OCI-M1 (cell line): Measurements from ENCODE around the gene CDH11.

ENCODE experiments used
- DNase-seq: peaks from one replicate; lab custom pipeline; 2025; lab: John Stamatoyannopoulos, UW

The CDH11 gene, protein sequence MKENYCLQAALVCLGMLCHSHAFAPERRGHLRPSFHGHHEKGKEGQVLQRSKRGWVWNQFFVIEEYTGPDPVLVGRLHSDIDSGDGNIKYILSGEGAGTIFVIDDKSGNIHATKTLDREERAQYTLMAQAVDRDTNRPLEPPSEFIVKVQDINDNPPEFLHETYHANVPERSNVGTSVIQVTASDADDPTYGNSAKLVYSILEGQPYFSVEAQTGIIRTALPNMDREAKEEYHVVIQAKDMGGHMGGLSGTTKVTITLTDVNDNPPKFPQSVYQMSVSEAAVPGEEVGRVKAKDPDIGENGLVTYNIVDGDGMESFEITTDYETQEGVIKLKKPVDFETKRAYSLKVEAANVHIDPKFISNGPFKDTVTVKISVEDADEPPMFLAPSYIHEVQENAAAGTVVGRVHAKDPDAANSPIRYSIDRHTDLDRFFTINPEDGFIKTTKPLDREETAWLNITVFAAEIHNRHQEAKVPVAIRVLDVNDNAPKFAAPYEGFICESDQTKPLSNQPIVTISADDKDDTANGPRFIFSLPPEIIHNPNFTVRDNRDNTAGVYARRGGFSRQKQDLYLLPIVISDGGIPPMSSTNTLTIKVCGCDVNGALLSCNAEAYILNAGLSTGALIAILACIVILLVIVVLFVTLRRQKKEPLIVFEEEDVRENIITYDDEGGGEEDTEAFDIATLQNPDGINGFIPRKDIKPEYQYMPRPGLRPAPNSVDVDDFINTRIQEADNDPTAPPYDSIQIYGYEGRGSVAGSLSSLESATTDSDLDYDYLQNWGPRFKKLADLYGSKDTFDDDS

DNA sequence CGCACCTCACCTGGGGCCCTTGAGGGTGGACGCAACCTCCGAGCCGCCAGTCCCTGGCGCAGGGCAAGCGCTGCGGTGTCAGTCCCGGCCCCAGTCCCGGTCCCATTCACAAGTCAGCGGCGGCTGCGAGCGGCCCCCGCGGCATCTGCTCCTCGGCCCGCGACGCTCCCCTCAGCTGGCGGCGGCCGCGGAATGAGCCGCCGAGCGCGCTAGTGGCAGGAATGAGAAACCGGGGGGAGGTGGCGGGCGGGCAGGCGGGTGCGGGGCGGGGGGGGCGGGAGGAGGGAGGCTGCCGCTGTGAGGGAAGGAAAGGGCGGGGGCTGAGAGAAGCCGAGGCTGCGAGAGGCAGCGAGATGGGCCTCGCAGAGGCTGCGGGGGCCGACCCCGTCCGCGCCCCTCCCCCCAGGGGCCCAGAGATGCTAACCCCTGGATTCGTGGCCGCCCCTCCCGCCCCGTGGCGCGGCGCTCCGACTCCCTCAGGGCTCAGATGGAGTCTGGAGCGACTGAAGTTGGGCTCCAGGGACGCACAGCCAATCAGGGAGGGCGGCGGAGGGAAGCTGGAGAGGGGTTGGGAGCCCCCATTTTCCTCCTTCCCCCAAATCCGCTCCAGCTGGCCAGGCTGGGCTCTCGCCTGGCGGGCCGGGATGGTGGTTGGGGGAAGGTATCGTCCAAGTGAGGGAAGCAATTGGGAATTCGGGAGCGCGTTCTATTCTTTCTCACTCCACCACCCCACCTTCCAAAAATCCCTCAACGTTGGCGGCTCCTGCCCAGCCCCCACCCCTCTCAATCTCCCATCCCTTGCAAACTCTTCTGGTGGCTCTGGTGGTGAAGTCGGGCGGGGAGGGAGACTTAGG, at the start of gene CDH11:
Gene CDH11 (minus strand): TSS at position 194 of the 854 bp plus-strand sequence. CDS start 117,194 bp downstream, outside the sequence.
- DNase-seq = no peak

DNA sequence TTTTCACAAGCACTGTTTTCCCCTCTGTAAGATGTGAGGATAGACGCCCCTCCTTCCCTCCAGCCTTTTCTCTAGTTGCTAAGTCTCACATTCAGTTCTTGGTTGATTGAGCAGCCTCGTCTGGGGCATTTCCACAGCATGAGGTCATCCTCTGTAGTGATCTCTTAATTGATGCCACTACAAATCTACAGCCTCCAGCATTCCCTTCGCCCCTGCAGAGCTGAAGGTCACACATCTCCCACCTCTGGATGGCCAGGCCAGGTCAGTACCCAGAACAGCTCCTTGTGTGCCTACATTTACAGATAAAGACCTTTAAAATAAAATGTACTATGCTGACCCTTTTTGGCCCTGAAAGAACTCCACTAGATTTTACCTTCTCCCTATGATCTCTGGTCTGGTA, 32.5 kb upstream of the CDH11 start:
- DNase-seq = no peak

DNA sequence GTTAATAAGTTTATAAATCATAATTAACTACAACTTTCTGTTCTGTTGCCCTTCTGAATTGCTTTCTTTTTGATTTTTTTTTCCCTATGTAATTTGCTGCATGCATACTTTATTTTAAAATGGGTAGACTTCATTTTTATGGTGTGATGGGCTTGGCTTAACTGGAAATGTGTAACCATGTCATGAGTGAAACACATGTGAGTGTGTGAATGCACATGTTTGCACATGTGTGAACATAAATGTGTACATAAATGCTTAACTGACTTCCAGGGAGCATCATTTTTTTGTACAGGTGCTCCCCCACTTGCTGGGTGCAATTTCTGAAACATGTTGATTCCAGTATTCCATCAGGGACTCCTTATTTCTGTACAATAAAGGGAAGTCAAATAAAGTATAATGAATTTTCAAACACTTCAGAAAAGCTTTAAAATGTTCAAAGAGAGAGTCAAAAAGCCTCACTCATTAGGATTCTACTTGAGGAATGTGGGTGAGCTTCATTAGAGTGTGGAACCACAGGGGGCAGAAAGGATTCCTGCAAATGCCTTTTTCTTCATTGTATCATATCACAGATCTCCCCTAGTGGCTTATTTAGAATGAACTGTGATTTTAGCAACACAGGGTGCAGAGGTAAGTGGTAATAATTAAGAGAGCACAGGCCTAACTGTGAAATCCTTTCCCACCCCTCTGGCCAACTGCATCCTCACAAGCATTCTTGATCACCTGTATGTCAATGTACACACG, 31.7 kb upstream of the CDH11 start:
- no peak for DNase-seq

DNA sequence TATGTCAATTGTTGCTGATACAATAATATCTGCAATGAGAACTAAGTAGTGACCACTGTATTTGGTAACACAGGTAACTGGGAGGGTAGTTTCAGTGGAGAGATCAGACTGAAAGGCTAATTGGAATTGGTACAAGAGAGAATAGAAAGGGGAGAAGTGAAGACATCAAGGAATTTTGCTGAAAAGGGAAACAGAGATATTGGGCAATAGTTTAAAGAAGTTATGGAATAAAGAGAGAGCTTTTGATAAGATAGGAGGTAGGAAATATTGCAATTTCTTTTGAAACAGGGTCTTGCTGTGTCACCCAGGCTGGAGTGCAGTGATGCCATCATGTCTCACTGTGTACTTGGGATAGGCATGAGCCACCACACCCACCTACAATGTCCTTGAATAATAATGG, 26.9 kb upstream of the CDH11 start:
- no peak for DNase-seq

DNA sequence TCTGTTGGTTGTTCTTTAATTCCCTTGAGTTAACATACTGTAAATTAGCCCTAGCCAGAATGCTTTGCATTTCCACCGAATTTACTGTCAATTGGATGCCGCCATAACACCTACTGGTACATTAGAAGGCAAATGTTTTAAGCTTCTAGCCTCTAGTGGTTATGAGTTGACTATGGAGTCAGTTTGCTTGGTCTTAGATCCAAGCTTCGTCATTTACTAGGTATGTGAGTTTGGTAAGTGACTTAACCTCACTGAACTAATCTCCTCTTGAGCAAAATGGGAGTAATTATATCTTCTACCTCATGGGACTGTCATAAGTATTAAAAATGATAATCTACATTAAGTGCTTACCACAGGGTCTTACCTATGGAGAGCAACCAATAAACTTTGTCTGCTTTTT, 20.4 kb upstream of the CDH11 start:
- no peak for DNase-seq

DNA sequence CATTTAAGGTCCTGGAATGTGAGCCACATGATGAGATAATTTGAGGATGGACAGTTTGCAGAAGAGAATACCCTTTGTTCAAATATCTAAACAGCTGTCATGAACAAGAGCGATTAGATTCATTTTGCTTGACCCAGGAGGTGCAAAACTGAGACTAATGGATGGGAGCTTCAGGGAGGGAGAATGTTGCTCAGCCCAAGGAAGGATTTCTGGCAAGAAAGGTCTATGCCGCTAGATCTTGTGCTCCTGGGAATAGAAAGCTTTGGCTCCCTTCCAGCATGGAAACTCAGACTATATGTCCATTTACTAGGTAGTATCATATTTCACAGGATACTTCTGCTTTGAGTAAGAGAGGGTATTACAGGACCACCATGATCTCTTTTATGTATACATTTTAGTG, 14.8 kb upstream of the CDH11 start:
- DNase-seq = no peak

DNA sequence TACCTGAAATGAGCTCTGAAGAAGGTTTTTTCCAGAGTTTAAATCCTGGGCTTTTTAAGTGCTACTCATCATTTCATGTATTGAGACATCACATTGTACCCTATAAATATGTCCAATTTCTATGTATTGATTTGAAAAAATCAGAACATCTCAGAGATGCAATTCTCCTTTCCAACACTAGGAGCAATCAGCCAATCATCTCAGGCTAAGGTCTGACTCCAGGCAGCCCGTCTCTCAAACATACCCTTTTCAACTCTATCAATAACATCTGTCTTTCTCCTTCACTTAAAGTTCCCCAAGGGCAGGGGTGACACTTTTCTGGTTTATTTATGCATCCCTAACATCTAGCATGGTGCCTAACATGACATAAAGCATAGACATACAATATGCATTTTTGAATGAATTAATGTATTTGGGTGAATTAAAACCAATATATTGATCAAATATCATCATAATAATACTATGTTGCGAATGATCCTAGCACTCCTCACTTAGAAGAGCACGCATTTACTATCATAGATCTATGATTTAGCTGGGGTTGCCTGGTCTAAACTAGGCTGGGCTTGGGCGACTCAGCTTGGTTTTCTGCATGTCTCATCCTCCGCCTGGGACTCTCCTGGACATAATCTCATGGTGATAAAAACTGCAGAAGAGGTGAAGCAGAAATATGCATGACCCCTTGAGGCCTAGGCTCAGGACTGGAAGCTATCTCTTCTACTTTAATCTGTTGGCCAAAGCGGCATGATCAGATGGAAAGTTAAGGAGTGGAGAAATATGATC, 5.2 kb upstream of the CDH11 start:
- DNase-seq = no peak

DNA sequence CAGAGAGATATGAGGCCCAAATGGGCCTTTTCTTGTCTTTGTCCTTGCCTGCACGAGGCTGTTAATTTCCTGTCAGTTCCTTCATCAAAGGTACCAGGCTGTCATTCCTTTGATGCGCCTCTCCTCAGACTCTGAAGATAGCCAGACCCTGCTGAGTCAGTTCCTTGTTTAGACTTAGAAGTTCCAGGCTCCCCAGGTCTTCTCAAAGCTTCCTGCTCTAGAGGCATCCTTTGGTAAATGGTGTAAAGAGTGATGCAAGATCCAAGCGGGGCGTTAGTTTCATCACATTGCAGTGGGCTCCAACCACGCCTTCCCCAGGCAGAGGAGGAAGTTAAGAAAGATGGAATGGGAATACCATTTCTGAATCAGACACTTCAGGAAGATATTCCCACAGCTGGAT, 4.0 kb upstream of the CDH11 start:
- DNase-seq = no peak

DNA sequence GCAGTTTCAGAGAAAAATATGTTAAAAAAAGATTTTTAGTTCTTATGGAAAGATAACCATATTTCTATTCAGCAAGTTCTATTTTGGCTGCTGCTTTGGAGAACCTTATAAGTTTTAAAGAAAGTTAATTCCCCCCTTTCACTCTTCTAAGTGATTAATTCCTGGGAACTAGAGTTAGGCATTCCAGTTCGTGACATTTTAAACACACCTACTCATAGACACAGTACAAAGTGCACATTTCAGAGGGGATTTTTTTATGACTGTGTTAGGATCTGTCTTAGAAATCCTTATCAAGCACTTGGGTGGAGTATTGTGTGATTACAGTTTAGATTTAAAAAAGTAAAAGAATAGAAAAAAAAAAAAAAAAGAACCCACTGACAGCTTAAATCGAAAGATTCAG, 3.5 kb upstream of the CDH11 start:
- no peak for DNase-seq

DNA sequence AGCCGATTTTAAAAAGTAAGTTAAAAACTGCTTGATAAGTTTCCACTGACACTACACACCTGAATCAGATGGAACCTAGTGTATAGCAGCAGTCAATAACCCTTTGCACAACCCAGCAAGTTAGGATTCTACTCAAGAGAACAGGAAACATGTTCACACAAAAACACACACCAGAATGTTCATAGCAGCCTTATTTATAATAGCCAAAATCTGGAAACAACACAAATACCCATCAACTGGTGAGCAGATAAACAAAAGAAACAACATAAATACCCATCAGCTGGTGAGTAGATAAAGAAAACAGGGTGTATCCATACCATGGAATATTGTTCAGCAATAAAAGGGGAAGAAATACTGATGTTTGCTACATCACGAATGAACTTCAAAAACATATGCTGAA, 2.7 kb upstream of the CDH11 start:
- DNase-seq = no peak

DNA sequence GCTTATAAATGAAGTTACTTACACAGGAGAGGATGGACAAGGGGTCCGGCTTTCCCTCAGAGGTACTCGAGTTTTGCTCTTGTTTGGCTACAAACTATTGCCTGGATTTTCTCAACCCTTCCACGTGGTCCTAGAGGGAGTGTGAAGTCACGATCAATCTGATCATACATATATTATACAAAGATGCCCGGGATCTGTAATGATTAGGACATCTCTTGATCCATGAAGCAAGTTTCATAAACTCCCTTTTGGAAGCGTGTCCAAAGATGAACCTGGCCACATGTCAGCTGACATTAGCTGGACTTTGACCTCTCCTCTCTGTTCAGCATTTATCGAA, 2.3 kb upstream of the CDH11 start:
- no peak for DNase-seq

DNA sequence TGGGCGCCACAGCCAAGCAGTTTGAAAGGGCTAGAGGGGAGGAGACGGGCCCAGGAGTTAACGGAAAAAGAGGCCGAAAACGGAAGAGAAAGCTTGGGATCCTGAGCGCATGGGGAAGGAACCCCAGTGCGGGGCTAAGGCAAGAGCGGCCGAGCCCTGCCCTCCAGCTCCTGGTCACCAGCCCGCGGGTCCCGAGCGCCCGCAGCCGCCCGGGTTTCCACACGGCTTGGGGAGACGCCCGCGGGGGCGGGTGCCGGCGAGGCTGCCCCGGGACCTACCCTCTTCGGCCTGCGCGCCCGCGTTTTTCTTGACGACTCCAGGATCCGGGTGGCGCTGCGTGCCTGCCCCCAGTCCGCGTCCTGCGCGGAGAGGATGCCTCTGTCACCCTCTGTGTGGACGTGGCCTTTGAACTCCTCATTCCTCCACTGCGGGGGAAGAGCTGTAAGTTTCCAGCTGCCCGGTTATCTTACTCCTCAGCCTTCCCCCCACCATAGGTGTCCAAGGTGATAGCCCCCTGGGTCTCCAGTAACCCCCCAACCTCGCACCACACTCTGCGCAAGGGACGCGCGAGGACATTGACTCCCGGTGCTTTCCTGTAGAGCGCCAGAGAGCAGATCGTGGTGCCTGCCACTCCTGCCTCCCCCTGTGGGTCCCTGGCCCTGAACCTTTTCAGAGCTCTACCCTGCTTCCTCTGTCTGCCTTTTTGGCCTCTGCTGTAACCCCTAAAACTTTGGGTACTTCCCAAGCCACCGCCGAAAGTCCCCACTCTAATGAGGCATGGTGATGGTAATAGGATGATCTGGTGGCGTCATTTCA, 1.7 kb upstream of the CDH11 start:
- DNase-seq = no peak

DNA sequence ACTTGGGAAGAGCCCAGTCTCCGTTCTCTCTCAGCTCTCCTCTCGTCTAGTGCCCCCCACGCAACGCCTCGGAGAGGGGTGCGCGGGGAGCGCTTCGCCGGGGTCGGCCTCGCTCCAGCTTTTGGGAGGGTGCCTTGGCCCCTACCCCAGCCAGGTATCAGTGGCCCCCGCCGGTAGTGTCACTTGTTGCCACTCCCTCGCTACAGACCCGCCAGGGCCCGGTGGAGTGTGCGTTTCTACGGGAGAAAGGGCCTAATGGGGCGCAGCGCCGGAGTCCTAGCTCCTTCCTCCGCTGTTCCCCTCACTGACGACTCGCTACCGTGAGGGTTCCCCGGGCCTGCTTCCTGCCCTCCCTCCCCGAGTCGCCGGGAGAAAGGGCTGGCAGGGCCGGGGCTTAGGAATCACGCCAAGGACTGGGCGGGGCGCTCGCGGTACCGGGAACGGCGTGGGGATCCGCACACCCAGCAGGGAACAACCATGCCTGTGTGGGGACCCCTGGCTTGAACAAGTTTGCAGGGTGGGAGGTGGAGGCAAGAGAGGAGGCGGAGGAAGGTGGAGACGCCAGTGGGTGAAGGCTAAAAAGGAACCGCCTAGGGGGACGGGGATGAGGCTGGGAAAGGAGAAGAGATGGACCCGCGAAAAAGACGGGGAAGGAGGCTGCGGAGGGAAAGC, 997 bp upstream of the CDH11 start:
- no peak for DNase-seq

DNA sequence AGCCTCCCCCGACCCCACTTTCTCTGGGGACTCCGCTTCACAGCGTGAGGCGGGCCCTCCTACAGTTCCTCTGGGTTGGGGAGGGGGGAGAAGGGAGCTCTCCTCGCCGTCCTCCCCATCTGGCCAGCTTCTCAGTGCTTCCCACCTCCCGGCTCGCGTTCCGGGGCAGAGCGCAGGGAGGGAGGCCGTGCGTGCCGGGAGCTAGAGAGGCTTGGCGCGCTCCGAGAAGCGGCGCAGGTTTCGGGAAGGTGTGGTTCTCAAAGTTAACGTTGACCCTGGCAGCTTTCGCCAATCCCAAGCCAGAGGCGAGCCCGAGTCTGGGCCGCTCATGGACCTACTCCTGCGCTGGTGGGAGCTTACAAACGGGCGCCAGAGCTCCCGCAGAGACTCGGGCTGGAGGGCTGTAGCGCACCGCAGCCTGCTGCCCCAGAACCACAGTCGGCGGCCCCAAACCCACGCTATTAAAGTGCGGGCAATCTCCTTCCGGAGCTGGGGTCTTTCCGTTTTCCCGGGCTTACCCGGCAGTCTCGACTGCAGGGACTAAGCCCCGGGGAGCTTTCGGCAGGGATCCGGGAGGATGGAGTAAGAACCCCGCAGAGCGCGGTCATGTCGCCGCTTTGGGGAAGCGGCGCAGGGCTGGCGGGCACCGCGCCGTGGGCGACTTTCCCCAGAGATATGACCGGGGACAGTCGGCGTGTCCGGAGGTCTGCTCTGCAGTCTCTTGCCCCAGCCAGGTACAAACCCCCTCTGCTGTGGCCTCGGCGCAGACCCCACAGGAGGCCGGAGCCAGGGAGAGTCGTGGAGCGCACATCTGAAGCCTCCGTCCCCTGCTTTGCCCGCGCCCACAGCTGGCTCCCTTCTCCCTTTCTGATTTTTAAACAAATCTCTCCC, 787 bp downstream of the CDH11 start:
- DNase-seq = no peak

DNA sequence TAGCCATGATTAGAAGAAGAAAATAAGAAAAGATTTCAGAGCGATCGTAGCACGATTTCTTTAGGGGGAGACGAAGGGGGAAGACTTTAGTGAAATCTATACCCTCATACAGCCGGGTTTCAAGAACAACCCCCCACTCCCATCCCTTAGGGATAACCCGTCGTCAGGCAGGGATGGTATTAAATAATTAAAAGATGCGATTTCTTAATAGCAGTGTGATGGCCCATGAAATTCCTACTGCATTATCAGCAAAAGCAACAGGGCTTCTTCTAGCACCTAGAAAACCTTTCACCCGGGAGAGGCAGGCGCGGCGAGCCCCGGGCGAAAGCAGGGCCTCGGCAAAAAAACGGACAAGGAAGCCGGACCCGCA, 1.4 kb downstream of the CDH11 start:
- no peak for DNase-seq

DNA sequence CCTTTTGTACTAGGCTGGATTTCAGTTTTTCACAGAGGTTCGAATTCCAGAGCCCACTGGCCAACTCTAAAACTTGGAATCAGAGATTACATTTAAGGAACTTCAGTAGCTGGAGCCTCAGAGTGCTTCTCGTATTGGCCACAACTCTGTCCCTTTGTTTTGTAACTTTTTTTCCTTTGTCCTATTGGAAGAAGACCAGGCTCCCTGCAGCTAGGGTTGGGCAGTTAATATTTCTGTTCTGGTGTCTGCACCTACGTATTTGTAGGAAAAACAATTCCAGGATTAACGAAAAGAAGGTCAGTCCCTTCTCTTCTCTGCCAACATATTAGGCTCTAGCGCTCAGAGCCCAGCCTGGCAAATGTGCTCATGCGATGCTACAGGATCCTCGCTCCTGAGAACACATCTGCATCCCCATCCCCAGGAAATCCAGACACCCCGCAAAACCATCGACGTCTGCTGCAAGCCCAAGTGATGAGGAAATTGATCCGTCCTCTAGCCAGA, 1.9 kb downstream of the CDH11 start:
- no peak for DNase-seq

DNA sequence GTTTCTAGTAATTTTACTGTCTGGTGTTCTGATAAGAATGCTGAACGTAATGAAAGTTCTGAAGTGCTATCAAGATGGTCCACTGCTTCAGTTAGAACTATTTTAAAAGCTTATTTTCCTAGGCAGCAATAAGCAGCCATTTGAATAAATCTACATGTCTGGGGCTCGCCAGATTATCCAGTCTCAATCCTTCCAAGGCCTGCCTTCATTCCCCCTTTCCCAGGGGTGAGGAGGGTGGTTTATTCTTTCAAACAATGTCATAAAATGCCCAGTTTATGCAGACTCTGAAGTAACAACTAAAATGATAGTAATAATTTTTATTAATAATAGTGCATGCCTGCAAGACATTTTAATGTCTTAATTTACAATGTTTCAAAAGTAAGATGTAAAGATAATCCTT, 2.4 kb downstream of the CDH11 start:
- DNase-seq = no peak

DNA sequence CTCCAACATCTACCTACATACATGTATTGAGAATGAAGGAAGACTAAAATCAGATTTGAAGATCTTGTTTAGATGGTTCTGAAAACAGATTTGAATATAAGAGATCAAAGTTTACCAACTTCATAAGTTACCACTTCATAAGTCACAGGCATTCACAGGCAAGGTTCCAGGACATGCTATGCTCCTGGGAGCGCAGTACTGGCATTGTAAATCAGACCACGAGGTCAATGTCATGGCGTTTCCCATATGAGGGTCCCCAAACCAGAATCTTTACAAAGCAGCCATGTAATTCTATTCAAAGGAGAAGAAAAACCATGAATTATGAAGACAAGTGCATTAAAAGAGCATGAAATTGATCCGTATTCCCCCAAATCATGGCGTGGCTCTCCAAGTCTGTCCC, 3.0 kb downstream of the CDH11 start:
- DNase-seq = no peak
